DMS53 treated with DMSO at 0.1 percent for 48 hours (cell line): ENCODE measurements around the gene PACRG.

Experiments used
- DNase-seq: peaks from one replicate; lab custom pipeline; 2025; ENCODE audit not compliant: unreplicated experiment; lab: John Stamatoyannopoulos, UW

The PACRG gene

DNA sequence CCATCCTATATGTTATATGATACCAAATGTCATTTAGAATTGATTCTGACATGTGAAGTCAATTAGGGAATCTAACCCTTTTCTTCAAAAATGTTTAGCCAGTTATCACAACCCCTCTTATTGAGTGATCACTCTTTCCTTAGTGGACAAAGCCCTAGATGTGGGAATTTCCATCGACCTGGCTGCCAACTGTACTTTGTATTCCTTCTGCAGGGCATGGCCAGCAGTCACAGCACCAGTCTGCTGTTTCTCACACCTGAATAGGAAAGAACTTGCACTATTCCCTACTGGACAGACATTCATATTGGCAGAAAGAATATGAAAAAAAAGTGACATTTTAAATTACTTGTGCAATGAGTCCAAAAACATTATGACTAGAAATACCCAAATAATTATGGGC is 271.0 kb downstream of the PACRG start:
- DNase-seq = no peak

DNA sequence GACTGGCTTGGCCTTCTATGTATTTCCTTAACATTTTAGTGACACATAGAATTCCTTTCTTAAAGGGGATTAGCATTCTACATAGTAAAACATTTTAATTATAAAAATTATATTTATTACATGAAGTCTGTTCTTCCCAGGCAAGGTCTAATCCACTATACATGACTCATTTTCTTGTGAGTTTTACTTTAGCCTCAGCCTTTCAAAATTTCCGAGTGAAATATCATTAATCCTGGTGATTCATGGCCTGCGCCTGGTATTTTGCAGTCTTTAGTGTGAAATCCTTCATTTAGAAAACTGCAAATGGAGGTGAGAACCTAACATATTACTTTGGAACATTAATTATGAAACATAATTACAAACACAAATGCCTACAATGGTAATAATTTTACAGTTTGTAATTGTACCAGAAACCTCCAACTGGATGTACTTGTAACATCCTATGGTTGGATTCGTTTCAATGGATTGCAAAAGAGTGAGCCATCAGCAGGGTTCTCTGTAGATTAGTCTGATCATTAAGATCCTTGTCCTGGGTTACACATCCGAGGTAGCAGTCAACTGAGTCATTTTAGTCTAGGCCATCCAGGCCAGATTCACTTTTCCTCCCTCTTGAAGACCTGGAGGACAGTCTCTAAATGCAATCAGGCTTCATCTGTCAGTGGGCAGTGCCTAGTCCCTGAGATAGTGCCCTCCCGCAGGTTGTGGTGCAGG is 272.0 kb downstream of the PACRG start:
- no peak for DNase-seq

DNA sequence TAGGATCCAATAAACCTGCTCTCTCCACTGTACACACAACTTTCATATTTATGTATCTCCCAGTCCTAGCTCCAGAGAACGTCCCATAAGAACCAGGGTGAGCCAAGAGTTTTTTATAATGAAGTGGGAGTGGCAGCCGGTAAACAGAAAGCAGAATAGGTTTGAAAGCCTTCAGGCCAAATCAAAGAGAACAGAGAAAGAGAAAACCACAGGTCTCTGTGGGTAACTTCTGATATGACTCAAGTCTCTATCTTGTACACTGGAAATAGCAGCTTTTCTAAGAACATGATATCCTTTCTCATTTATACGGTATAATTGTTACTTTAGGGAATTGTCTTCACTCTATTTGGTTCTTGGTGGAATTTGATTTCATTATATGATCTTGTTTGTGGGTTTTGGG is 273.6 kb downstream of the PACRG start:
- DNase-seq = no peak

DNA sequence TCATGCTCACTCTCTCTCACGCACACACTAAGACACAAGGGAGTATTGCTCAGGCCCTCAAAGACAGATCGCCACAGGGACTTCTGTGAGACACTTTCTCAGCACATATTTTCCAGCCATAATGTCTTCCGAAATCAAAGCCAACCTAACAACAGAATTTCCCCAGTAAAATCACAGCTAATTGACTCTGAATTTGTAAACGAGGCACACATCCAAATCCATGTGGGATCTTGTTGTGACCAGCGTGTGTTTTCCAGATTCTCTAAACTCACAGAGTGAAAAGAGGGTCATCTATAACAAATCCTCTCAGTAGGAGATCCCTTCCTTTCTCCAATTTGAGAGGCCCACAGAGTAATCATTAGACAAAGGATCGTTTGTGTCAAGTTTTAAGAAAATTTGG is 280.4 kb downstream of the PACRG start:
- no peak for DNase-seq

DNA sequence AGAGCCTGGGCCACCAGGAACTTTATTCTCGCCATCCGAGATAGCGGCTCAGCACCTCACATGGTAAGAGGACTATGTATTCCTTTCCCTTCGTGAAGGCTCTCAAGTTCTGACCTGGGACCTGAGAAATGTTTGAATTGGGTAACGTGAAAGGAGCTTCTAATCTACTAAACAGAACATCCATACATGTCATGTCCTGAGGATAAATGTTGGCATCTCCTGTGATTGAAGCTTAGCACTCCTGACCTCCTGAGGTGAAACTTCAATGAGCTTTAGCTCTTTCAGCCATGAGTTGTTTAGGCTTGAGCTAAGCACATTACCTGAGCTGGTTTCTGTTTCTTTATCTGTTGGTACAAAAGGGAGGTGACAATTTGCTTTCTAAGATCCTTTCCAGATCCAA is 280.9 kb downstream of the PACRG start:
- DNase-seq = no peak

DNA sequence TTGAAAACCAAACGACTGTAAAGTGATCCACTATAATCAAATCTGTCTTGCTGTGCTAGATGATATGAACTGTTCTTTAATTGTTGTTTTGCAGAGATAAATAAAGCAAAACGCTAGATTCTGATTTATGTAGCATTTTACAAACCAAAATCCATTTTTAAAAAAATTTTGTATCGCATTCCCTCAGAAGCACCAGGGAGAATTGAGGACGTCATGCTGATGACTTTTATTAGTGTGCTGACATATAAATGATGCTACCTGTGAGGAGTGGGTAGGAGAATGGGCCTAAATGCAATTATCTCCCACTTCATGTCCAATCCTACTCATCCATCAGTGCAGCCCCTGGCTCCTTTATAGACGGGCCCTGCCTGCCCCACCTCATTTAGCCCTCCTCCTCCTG is 282.4 kb downstream of the PACRG start:
- no peak for DNase-seq

DNA sequence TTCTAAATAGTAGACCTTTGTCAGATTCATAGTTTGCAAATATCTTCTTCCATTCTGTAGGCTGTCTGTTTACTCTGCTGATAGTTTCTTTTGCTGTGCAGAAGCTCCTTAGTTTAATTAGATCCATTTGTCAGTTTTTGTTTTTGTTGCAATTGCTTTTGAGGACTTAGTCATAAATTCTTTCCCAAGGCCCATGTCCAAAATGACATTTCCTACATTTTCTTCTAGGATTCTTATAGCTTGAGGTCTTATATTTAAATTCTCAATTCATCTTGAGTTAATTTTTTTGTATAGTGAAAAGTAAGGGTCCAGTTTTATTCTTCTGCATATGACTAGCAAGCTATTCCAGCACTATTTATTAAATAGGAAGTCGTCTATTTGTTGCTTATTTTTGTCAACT is 287.0 kb downstream of the PACRG start:
- no peak for DNase-seq

DNA sequence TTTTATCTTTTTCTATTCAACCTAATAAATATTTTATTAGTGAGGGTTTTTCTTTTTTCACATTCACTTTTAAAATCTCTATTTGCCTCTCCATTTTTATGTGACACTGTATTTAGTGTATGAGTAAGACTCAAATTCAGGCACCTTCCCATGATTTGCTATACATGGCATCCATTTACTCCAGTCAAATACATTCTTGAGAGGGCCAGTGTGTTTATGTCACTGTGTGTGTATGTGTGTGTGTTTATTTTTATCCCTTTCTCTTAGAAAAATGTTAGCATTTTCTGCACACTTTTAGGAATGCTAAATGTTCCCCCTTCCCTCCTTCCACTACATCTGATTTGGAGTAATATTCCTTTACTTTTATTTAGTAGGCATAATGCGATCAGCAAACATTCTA is 290.0 kb downstream of the PACRG start:
- DNase-seq = no peak

DNA sequence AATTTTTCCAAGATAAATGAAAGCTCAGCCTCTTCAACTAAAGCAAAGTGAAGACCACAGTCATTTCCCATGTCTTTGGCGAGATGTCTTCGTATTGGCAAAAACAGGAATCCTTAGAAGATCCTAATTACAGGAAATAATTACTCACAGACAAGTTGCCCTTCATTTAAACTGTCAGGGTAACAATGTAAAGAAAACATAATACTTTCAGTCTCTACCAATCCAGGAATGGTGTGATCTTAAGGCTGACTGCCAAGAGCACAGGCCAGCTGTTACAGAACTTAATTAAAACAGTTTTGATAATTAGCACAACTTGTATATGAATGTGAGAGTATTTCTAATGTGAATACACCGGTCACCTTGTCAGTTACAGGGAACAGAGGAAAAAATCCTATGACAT is 292.2 kb downstream of the PACRG start:
- DNase-seq = no peak

DNA sequence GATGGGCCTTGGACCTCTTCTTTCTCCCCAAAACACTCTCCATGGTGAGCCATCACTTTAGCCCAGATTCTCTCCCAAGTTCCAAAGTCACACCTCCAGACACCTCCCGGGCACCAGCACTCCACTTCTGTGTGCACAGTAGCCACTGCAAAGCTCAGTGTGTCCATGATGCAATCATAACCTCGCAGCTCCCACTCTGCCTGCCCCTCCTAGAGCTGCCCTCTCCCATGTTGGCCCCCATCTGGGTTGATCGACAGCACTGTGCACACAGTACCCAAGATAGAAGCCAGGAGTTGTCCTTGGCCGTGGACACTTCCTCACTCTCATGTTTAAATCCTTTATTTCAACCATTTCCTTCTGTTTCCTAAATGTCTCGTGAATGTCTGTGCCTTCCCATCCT is 293.3 kb downstream of the PACRG start:
- no peak for DNase-seq

DNA sequence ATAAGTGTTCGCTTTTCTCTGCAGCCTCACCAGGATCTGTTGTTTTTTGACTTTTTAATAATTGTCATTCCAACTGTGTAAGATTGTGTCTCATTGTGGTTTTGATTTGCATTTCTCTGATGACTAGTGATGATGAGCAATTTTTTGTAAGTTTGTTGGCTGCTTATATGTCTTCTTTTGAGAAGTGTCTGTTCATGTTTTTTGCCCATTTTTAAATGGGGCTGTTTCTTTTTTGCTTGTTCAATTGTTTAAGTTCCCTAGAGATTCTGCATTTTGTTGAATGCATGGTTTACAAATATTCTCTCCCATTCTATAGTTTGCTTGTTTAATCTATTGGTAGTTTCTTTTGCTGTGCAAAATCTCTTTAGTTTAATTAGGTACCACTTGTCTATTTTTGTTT is 295.9 kb downstream of the PACRG start:
- DNase-seq = no peak

DNA sequence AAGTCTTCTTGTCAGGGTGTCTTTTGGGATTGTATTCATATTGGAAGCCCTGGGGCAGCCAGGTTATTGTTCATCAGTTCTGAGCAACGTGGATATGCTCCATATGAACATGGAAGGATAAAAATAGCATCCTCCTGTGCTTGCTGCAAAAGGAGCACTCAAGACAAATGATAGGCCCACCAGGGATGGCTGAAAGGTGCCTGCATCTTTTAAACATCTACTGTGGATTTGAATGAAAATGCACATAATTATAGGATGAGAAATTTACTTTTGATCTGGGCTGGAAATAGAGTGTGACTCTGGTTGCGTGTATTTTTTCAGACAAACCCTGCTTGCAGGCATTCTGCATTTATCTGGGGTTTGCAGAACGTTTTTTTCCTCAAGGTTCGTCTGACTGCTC is 299.1 kb downstream of the PACRG start:
- no peak for DNase-seq

DNA sequence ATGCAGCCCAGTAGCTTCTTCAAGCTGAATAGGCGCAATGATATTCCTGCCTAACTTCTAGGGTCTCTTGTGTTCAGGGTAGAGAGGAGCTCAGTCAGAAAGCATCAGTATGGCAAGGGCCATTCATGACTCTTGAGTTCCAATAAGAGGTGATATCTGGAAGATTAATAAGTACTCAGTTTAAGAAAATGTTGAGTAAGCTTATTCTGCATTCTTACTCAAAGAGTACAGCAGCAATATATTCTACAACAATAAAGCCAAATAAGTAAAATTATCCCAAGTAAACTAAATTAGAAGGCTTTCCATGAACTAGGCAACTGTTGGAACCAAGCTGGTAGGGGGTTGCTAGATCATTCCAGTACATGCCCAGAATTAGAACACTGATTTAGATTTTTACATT is 303.2 kb downstream of the PACRG start:
- no peak for DNase-seq

DNA sequence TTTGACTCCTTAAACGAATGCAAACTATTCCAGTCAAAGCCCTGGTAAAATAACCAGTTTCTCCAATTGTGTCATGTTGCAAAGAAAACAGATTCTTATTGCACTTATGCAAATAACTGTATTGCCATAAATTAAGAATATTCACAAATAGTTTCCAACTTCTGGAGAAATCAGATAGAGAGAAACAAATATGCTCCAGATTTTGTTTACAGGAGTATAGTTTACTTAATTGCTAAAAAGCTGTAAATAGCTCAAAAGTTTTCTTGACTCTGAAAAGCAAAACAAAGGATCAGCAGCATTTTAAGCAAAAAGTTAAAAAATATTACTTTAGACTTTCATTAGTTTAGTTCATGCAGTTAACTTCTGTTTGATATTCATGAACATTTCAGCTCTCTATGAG is 304.2 kb downstream of the PACRG start:
- no peak for DNase-seq

DNA sequence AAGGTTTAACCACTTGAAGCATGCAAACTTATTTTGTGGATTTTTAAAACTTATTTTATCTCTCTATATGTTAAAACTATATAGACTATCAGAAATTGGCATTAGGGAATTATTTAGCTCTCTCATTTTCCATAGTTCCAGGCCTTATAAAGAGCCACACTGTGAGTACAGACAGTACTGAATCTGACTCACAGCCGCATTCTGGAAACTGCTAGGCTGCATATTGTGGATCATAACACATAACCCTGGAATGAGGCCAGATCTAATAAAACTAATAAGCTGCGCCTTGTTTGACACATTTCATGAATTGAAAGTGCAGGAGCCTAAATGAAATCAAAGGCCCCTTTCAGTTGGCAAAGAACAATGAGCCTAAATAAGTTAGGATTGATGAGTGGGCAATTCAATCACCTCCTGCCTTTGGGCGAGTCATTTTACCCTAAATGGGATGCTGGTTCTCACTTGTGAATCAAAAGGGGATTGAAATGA is 308.4 kb downstream of the PACRG start:
- DNase-seq = no peak

DNA sequence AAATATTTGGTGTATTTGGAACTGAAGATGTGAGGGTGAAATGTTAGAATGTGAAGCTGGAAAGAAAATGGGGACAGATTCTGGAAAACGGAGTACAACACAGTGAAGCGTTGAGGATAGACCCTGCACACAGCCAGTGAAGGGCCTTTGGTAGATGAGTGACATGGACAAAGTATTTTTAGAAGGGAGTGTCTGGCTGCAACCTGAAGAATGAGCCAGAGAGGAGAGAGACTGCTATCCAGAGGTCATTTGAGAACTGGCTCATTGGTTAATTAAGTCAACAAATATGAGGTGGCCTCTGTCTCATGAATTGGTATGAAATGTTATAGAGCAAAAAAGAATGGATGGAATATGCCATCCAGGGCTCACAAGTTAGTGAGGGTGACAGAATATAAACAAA is 310.5 kb downstream of the PACRG start:
- DNase-seq = no peak

DNA sequence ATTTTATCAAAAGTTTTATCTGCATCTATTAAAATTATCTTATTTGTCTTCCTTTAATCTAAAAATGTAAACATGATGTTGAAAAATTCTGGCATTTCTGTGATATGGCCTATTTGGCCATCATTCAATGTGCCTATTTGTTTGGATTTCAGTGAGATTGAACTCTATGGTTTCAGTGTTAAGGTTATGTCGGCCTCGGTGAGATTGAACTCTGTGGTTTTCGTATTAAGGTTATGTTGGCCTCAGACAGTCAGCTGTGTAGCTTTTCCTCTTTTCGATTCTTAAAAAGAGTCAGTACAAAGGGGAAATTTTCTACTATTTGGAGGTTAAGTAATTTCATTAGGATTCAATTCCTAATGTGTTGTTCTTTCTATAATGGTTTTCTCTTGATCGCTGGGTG is 320.6 kb downstream of the PACRG start:
- DNase-seq = no peak

DNA sequence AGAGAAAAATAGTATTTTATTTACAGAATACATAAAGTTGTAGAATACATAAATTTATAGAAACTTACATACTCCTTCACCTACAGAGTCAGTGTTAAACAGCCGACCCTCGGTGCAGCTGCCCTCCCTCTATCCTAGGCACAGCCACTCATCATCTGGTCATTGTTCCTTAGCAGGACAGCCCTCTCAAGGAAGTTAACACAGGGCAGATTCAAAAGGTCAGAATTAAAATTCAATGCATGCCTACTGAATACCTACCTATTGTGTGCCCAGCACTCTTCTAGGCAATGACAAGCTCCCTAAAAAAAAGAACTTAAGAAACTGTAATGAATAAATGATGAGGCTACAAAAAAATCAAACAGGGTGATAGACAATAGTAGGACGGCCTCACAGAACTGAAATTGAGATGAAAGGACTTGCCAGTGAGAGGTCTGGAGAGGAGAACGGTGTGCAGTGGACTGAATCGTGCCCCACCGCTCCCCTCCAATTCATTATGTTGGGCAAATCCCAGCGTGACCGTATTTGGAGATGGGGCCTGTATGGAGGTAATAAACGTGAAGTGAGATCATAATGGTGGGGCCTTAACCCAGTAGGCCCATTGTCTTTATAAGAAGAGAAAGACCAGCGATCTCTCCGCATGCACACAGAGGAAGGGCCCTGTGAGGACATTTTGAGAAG is 326.0 kb downstream of the PACRG start:
- no peak for DNase-seq

DNA sequence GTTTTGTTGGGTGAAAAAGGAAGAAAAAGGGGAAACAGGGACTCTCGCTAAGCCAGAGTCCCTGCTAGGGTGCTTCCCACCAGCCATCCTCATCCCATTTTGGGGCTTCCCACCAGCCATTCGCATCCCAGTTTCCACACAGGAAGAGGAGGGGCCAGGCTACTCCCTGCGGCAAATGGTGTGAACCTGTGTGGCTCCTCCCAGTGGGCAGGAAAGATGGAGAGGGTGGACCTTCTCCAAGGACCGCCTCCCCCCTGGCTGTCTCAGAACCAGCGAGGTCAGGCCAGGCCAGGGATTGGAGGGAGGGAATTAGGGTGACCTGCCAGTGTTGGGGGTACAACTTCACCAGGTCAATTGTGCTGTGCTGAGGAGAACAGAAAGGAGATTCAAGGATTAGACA is 326.9 kb downstream of the PACRG start:
- DNase-seq = no peak

DNA sequence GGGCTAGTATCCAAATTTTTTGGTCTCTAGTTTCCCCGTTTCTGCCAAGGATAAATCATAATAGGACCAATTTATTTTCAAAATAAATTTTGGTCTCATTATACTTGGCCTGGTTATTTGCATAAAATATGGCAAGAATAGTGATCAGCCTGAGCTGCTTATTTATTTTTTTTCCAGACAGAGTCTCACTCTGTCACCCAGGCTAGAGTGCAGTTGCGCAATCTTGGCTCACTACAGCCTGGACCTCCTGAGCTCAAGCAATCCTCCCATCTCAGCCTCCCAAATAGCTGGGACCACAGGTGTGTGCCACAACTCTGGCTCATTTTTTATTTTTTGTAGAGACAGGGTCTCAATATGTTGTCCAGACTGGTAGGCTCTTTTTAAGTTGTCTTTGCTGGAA is 329.5 kb downstream of the PACRG start:
- DNase-seq = no peak

DNA sequence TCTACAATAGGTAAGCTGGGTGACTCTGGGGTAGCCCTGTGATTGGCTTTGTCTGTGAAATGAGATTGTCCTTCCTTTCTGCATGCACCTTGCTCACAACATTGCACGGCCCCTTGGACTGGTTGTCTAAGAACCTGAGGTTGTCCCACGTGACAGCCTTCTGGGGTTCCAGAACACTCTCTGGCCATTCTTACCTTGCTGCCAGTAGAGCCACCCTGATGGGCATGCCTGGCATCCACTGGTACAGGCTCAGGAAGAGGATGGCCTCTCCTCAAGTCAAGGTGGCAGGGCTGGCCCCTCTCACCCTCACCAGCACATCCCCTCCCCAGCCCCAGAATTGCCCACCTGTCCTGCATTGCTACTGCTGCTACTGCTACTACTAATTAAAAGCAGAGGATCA is 335.0 kb downstream of the PACRG start:
- DNase-seq = no peak

DNA sequence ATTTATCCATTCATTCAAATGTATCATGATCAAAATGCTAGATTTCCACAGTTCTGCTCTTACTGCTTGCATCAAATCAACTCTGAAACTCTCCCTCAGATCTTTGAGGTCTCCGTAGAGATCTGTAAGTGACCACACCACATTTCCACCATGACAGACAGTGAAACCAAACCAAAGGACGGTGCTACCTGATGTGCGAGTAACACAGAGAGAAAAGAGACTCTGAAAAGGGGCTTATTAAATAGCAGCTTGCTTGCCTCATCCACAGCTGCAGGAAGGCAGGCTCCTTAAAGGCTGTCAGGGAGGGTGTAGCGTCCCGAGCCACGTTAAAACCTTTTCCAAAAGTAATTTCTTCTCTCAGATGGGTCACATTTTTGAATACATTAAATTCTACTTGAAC is 335.8 kb downstream of the PACRG start:
- DNase-seq = no peak

DNA sequence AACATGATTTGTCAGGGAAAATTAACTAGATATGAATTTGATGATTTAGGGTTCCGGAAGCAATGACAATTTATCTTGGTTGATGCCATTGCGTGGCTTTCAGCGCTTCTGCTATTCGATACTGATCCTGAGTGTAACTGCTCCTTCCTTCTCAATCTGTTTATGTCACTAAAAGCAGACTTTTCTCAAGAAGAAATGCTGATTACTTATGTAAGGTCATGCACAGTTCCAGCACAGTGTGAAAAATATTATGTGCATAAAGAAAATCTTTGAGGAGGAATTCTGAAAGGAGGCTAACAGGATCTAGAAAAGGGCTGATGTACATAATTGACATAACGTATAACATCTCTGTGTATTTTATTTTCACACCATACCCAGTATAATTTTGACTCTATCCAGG is 336.6 kb downstream of the PACRG start:
- no peak for DNase-seq
